Measurements from ENCODE around the gene SLC18A2. TPM values are rescaled to one million over a fixed set of nuclear protein-coding genes. Genes with fewer than 3 reads are reported as not detected.

SLC18A2 gene
- polyA plus RNA-seq, 3 donors = 0.14 TPM; not detected in 2

DNA sequence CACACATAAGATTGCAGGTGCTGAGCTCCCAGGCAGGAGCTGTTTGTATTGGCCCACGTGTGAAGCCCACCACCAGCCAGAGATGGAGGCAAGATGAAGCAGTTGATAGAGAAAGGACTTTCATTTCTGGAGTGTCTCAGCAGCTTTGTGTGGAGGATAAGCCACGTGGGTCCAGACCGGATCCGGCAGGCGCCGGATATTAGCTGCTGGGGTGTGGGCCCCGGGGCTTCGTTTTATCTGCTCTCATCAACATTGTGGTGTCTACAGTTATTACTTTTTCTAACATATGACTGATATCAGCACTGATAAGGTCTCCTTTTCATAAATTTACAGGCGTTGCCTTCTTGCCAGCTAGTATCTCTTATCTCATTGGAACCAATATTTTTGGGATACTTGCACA, 25.5 kb downstream of the SLC18A2 start:
- H3K9me3 ChIP-seq (replicated peaks in 1 of 2; ENCODE audit: control insufficient read depth in 1 of 2, insufficient read depth in 1 of 2, low read length in 2 of 2) = no peaks in the 10 kb centered on the region
- Mint-ChIP-seq H3K27me3 (ENCODE audit: low read depth in 3 of 3) (peaks cover 0 to 2% (median 1%) of the 10 kb centered on the region in 3 donors), H3K4me3 (no peak overlapping the region), H3K36me3 (no peaks in the 10 kb centered on the region), H3K4me1 (no peaks in the 10 kb centered on the region), H3K27ac (no peak overlapping the region), H3K9me3 (peaks cover 0 to 3% (median 0%) of the 10 kb centered on the region in 7 donors)
- TF ChIP-seq, protein P1, sequence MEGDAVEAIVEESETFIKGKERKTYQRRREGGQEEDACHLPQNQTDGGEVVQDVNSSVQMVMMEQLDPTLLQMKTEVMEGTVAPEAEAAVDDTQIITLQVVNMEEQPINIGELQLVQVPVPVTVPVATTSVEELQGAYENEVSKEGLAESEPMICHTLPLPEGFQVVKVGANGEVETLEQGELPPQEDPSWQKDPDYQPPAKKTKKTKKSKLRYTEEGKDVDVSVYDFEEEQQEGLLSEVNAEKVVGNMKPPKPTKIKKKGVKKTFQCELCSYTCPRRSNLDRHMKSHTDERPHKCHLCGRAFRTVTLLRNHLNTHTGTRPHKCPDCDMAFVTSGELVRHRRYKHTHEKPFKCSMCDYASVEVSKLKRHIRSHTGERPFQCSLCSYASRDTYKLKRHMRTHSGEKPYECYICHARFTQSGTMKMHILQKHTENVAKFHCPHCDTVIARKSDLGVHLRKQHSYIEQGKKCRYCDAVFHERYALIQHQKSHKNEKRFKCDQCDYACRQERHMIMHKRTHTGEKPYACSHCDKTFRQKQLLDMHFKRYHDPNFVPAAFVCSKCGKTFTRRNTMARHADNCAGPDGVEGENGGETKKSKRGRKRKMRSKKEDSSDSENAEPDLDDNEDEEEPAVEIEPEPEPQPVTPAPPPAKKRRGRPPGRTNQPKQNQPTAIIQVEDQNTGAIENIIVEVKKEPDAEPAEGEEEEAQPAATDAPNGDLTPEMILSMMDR (IDR thresholded peaks at IDR 0.05) = no peak
- H4K20me1 ChIP-seq (ENCODE audit: insufficient read depth, low read length) = no peaks in the 10 kb centered on the region
- H2AFZ ChIP-seq (ENCODE audit: insufficient read depth, low read depth, low read length, poor library complexity, severe bottlenecking) = no peak overlapping the region
- H3K4me2 ChIP-seq (replicated peaks; ENCODE audit: extremely low read depth, low read length, poor library complexity, severe bottlenecking) = no peak overlapping the region
- H3K36me3 ChIP-seq (replicated peaks in 1 of 2; ENCODE audit: control insufficient read depth in 1 of 2, insufficient read depth in 2 of 2, low read length in 2 of 2) = no peaks in the 10 kb centered on the region
- H3K27me3 ChIP-seq (ENCODE audit: control insufficient read depth in 2 of 2, insufficient read depth in 2 of 2, low read length in 2 of 2) = no peaks in the 10 kb centered on the region
- intact Hi-C loops (cut with micrococcal nuclease) = no loop called here
- no peaks in the 10 kb centered on the region for H3K4me1 ChIP-seq (ENCODE audit: control insufficient read depth in 1 of 2, insufficient read depth in 2 of 2, low read length in 2 of 2)
- no peak overlapping the region for H3K27ac ChIP-seq (ENCODE audit: low read depth in 1 of 2, low read length in 2 of 2)
- WGBS (ENCODE audit: insufficient coverage) = 100% methylated on average over 1 of the region's 9 CpGs
- H3K79me2 ChIP-seq (ENCODE audit: insufficient read depth, low read length) = no peaks in the 10 kb centered on the region
- H3K9ac ChIP-seq (ENCODE audit: insufficient read depth, low read length, poor library complexity, severe bottlenecking) = no peak overlapping the region
- no peak for DNase-seq
- H3K4me3 ChIP-seq (replicated peaks in 1 of 3; ENCODE audit: low read depth in 2 of 3, low read length in 3 of 3) = no peak overlapping the region

DNA sequence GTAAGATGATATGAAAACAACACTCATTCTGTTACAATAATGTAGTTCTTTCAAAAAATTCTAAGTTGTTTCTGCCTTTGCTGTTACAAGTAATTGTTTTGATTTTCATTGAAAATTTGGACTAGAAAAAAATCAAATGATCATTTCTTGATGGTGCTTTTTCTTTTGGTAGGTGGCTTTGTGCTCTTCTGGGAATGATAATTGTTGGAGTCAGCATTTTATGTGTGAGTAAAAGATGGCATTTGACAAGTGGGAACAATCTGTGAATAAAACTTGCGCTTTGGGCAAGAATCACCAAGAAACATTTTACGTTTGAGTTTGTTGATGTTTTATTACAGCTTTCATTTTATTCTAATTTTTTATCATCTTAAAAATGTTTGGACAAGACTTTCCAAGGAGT, 25.9 kb downstream of the SLC18A2 start:
- peaks cover 0 to 2% (median 1%) of the 10 kb centered on the region in 3 donors for H3K27me3 Mint-ChIP-seq (ENCODE audit: low read depth in 3 of 3)
- TF ChIP-seq, protein P1 (IDR thresholded peaks at IDR 0.05) = no peak

More for the DNA sequence above, 25.9 kb downstream of the SLC18A2 start:
- no peaks in the 10 kb centered on the region for H3K4me1 Mint-ChIP-seq
- no peaks in the 10 kb centered on the region for H3K79me2 ChIP-seq (ENCODE audit: insufficient read depth, low read length)
- no peak overlapping the region for H3K27ac ChIP-seq (ENCODE audit: low read depth in 1 of 2, low read length in 2 of 2)
- H3K27ac Mint-ChIP-seq = no peak overlapping the region
- H2AFZ ChIP-seq (ENCODE audit: insufficient read depth, low read depth, low read length, poor library complexity, severe bottlenecking) = no peak overlapping the region
- intact Hi-C loops (cut with micrococcal nuclease) = no loop called here
- no peak overlapping the region for H3K4me3 Mint-ChIP-seq
- no peaks in the 10 kb centered on the region for H3K27me3 ChIP-seq (ENCODE audit: control insufficient read depth in 2 of 2, insufficient read depth in 2 of 2, low read length in 2 of 2)
- H3K36me3 ChIP-seq (replicated peaks in 1 of 2; ENCODE audit: control insufficient read depth in 1 of 2, insufficient read depth in 2 of 2, low read length in 2 of 2) = no peaks in the 10 kb centered on the region
- DNase-seq = no peak
- H3K9me3 Mint-ChIP-seq = peaks cover 0 to 3% (median 0%) of the 10 kb centered on the region in 7 donors
- no peaks in the 10 kb centered on the region for H3K36me3 Mint-ChIP-seq
- H3K4me1 ChIP-seq (ENCODE audit: control insufficient read depth in 1 of 2, insufficient read depth in 2 of 2, low read length in 2 of 2) = no peaks in the 10 kb centered on the region
- no peak overlapping the region for H3K4me3 ChIP-seq (replicated peaks in 1 of 3; ENCODE audit: low read depth in 2 of 3, low read length in 3 of 3)
- H4K20me1 ChIP-seq (ENCODE audit: insufficient read depth, low read length) = no peaks in the 10 kb centered on the region
- H3K9ac ChIP-seq (ENCODE audit: insufficient read depth, low read length, poor library complexity, severe bottlenecking) = no peak overlapping the region
- no peak overlapping the region for H3K4me2 ChIP-seq (replicated peaks; ENCODE audit: extremely low read depth, low read length, poor library complexity, severe bottlenecking)
- H3K9me3 ChIP-seq (replicated peaks in 1 of 2; ENCODE audit: control insufficient read depth in 1 of 2, insufficient read depth in 1 of 2, low read length in 2 of 2) = no peaks in the 10 kb centered on the region
- WGBS (ENCODE audit: insufficient coverage) = no CpG with 5 or more reads among the region's 2 CpGs
